ENCODE data around the gene CRYGN. TPM values are rescaled to one million over a fixed set of nuclear protein-coding genes. Genes with fewer than 3 reads are reported as not detected.

CRYGN gene
- total RNA-seq, 2 experiments from 2014 or later = 0.21 TPM; not detected in 1

- intact Hi-C loops (cut with micrococcal nuclease) = loop anchor here (5.0 kb wide), 1 partner anchor 88 kb away; the partner anchor contains the start of gene RHEB
- CTCF ChIA-PET = interaction anchor here (0.7 to 1.6 kb wide), 4 partner anchors 19 to 186 kb away, joined by 3 to 10 read pairs (median 3); no protein-coding TSS in a partner anchor
- Mint-ChIP-seq H3K4me3 (peak overlapping the region; percentile 9), H3K9me3 (no peaks in the 10 kb centered on the region), H3K27ac (peak overlapping the region; percentile 57), H3K36me3 (no peaks in the 10 kb centered on the region), H3K4me1 (ENCODE audit: low read depth) (peaks cover 44% of the 10 kb centered on the region), H3K27me3 (no peaks in the 10 kb centered on the region)
- DNase-seq = peak; percentile 72
- POLR2A ChIA-PET = interaction anchor here (1.0 to 1.2 kb wide), 2 partner anchors 11 to 18 kb away, joined by 3 to 4 read pairs; no protein-coding TSS in a partner anchor
These were observed 10.2 kb downstream of the CRYGN start for GRCh38 chr7:151429560-151430331.

- intact Hi-C loops (cut with micrococcal nuclease) = no loop called here
- no peak overlapping the region for H3K4me3 Mint-ChIP-seq
- peak overlapping the region; percentile 57 for H3K27ac Mint-ChIP-seq
- DNase-seq = no peak
- no peaks in the 10 kb centered on the region for H3K36me3 Mint-ChIP-seq
- H3K9me3 Mint-ChIP-seq = no peaks in the 10 kb centered on the region
- peaks cover 44% of the 10 kb centered on the region for H3K4me1 Mint-ChIP-seq (ENCODE audit: low read depth)
- no peaks in the 10 kb centered on the region for H3K27me3 Mint-ChIP-seq
- CTCF ChIA-PET = interaction anchor here (1.6 kb wide), 1 partner anchor 19 kb away, joined by 10 read pairs; no protein-coding TSS in a partner anchor
- POLR2A ChIA-PET = no interaction called here
These were observed 10.7 kb downstream of the CRYGN start for GRCh38 chr7:151429237-151429559.

GRCh38 chr7:151428378-151429236 lies 11.3 kb downstream of the CRYGN start:
- no peak for DNase-seq
- intact Hi-C loops (cut with micrococcal nuclease) = no loop called here

GRCh38 chr7:151427705-151428377 lies 12.1 kb downstream of the CRYGN start:
- H3K4me3 Mint-ChIP-seq = no peak overlapping the region
- H3K27me3 Mint-ChIP-seq = no peaks in the 10 kb centered on the region
- no peaks in the 10 kb centered on the region for H3K9me3 Mint-ChIP-seq
- H3K27ac Mint-ChIP-seq = no peak overlapping the region
- ChIA-PET CTCF (no interaction called here), POLR2A (no interaction called here)
- intact Hi-C loops (cut with micrococcal nuclease) = no loop called here
- H3K4me1 Mint-ChIP-seq (ENCODE audit: low read depth) = peaks cover 37% of the 10 kb centered on the region
- no peaks in the 10 kb centered on the region for H3K36me3 Mint-ChIP-seq
- DNase-seq = no peak

More at GRCh38 chr7:151428378-151429236, 11.3 kb downstream of the CRYGN start:
- Mint-ChIP-seq H3K27ac (no peak overlapping the region), H3K4me3 (no peak overlapping the region), H3K36me3 (no peaks in the 10 kb centered on the region), H3K4me1 (ENCODE audit: low read depth) (peaks cover 44% of the 10 kb centered on the region), H3K27me3 (no peaks in the 10 kb centered on the region), H3K9me3 (no peaks in the 10 kb centered on the region)
- ChIA-PET CTCF (no interaction called here), POLR2A (no interaction called here)

- POLR2A ChIA-PET = no interaction called here
- no peak overlapping the region for H3K27ac Mint-ChIP-seq
These were observed 12.8 kb downstream of the CRYGN start for GRCh38 chr7:151426904-151427704.

GRCh38 chr7:151426441-151426903 lies 13.5 kb downstream of the CRYGN start:
- DNase-seq = no peak
- intact Hi-C loops (cut with micrococcal nuclease) = no loop called here
- peaks cover 13% of the 10 kb centered on the region for H3K9me3 Mint-ChIP-seq
- H3K4me3 Mint-ChIP-seq = no peak overlapping the region
- H3K36me3 Mint-ChIP-seq = no peaks in the 10 kb centered on the region
- ChIA-PET POLR2A (no interaction called here), CTCF (interaction anchor here (1.0 kb wide), 1 partner anchor 22 kb away, joined by 3 read pairs; no protein-coding TSS in a partner anchor)
- peaks cover 31% of the 10 kb centered on the region for H3K4me1 Mint-ChIP-seq (ENCODE audit: low read depth)
- H3K27me3 Mint-ChIP-seq = no peaks in the 10 kb centered on the region
- H3K27ac Mint-ChIP-seq = no peak overlapping the region

More at GRCh38 chr7:151426904-151427704, 12.8 kb downstream of the CRYGN start:
- no peak overlapping the region for H3K4me3 Mint-ChIP-seq
- CTCF ChIA-PET = interaction anchor here (1.0 kb wide), 1 partner anchor 21 kb away, joined by 3 read pairs; no protein-coding TSS in a partner anchor
- intact Hi-C loops (cut with micrococcal nuclease) = no loop called here
- no peaks in the 10 kb centered on the region for H3K27me3 Mint-ChIP-seq
- peaks cover 7% of the 10 kb centered on the region for H3K9me3 Mint-ChIP-seq
- H3K4me1 Mint-ChIP-seq (ENCODE audit: low read depth) = peaks cover 33% of the 10 kb centered on the region
- no peaks in the 10 kb centered on the region for H3K36me3 Mint-ChIP-seq
- no peak for DNase-seq

GRCh38 chr7:151425670-151426440 lies 14.1 kb downstream of the CRYGN start:
- ChIA-PET POLR2A (no interaction called here), CTCF (interaction anchor here (0.9 to 1.0 kb wide), 2 partner anchors 22 to 23 kb away, joined by 3 read pairs; no protein-coding TSS in a partner anchor)
- no peak for DNase-seq
- H3K9me3 Mint-ChIP-seq = peaks cover 13% of the 10 kb centered on the region
- intact Hi-C loops (cut with micrococcal nuclease) = no loop called here
- no peaks in the 10 kb centered on the region for H3K36me3 Mint-ChIP-seq
- no peak overlapping the region for H3K27ac Mint-ChIP-seq
- H3K4me1 Mint-ChIP-seq (ENCODE audit: low read depth) = peaks cover 30% of the 10 kb centered on the region
- H3K4me3 Mint-ChIP-seq = no peak overlapping the region
- no peaks in the 10 kb centered on the region for H3K27me3 Mint-ChIP-seq

- Mint-ChIP-seq H3K27ac (no peak overlapping the region), H3K36me3 (no peaks in the 10 kb centered on the region), H3K4me3 (no peak overlapping the region), H3K9me3 (peaks cover 20% of the 10 kb centered on the region), H3K27me3 (no peaks in the 10 kb centered on the region), H3K4me1 (ENCODE audit: low read depth) (peaks cover 22% of the 10 kb centered on the region)
- ChIA-PET CTCF (interaction anchor here (0.9 kb wide), 1 partner anchor 24 kb away, joined by 3 read pairs; no protein-coding TSS in a partner anchor), POLR2A (no interaction called here)
- DNase-seq = no peak
- intact Hi-C loops (cut with micrococcal nuclease) = no loop called here
These were observed 15.1 kb downstream of the CRYGN start for GRCh38 chr7:151424799-151425198.

GRCh38 chr7:151423936-151424335 lies 16.0 kb downstream of the CRYGN start:
- no peak overlapping the region for H3K4me3 Mint-ChIP-seq

GRCh38 chr7:151423226-151423625 lies 16.7 kb downstream of the CRYGN start:
- no peak for DNase-seq
- Mint-ChIP-seq H3K27ac (no peak overlapping the region), H3K36me3 (no peaks in the 10 kb centered on the region), H3K27me3 (no peaks in the 10 kb centered on the region), H3K4me3 (no peak overlapping the region), H3K4me1 (ENCODE audit: low read depth) (peaks cover 6% of the 10 kb centered on the region), H3K9me3 (peaks cover 25% of the 10 kb centered on the region)
- POLR2A ChIA-PET = interaction anchor here (0.8 kb wide), 1 partner anchor 703 kb away, joined by 3 read pairs; no protein-coding TSS in a partner anchor
- CTCF ChIA-PET = interaction anchor here (1.7 kb wide), 1 partner anchor 25 kb away, joined by 7 read pairs; no protein-coding TSS in a partner anchor
- intact Hi-C loops (cut with micrococcal nuclease) = no loop called here

More at GRCh38 chr7:151423936-151424335, 16.0 kb downstream of the CRYGN start:
- ChIA-PET CTCF (no interaction called here), POLR2A (interaction anchor here (0.8 kb wide), 1 partner anchor 703 kb away, joined by 3 read pairs; no protein-coding TSS in a partner anchor)
- intact Hi-C loops (cut with micrococcal nuclease) = no loop called here
- Mint-ChIP-seq H3K27me3 (no peaks in the 10 kb centered on the region), H3K4me1 (ENCODE audit: low read depth) (peaks cover 13% of the 10 kb centered on the region), H3K27ac (no peak overlapping the region), H3K9me3 (peaks cover 23% of the 10 kb centered on the region), H3K36me3 (no peaks in the 10 kb centered on the region)
- DNase-seq = no peak
